GM21360 (cell line): ENCODE results near the gene PRIMA1.

Source experiments
- ATAC-seq: cut with Tn5 transposase; IDR thresholded peaks from one replicate; pipeline ENCODE4 v1.9.1; 2021; ENCODE audit warnings: mild to moderate bottlenecking, moderate library complexity; ENCODE audit not compliant: unreplicated experiment

The PRIMA1 gene

GRCh38 chr14:93685121-93685895, 103.0 kb downstream of the PRIMA1 start:
- no peak for ATAC-seq

DNA sequence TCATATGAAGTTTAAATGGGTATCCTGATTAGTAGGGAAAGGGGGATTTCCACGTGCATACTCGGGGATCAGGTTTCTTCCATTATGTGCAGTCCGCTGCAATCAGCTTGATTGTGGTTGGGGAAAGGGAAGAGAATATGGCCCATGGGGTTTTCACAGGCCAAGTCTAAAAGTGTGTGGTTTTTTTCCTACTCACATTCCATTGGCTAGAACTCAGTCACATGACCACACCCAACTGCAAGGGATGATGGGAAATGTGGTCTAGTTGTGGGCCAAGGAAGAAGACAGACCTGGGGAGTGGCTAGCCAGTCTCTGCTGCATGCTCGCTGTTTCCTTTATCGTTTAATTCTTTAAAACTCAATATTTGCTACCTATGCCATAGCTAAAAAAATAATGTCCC, 105.1 kb downstream of the PRIMA1 start:
- ATAC-seq, result no peak

- ATAC-seq, result no peak
Observed at GRCh38 chr14:93682459-93682858, 105.8 kb downstream of the PRIMA1 start.

DNA sequence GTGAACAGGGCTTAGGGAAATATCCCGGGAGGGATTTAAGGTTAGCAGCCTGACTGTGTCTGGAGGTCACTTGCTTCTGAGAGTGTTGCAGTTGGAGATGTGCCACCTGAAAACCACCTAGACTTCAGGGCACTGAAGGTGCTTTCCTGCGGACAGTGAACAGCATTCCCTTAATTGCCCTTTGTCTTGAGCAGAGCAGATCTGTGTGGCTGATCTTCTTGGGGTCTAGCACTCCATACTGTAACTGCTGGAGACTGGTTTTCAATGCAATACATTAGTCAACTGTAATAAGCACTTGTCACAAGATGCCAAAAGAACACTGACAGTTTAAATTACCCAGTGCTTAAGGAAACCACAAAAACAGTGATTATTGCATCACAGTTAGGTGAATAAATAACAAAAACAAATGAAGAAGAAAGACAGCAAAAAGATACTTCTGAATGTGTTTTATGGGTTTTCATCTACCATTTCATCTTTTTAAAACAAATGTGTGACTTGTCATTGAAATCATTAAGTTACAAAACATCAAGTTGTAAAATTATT, 111.8 kb downstream of the PRIMA1 start:
- ATAC-seq, result no peak

GRCh38 chr14:93675651-93676050, 112.6 kb downstream of the PRIMA1 start:
- ATAC-seq, result no peak

DNA sequence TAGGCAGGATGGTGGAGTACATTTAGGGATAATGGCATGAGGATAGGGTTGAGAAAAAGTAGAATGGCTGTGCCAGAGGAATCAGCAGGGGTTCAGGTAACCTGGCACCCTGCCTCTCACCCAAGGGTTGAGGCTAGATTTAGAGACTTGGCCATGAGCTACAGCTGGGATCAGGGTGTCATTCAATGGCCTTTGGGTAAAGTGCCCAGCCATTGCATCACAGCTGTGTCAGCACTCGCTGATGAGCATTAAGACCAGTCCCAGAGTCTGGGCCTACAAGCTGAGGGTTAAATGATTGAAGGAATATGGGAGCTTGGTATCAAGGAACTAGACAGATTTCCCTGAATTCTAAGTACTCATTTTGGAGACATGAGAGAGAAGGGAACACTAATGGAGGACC, 113.9 kb downstream of the PRIMA1 start:
- ATAC-seq, result no peak

GRCh38 chr14:93669632-93670031, 118.7 kb downstream of the PRIMA1 start:
- no peak for ATAC-seq
